Gastroesophageal sphincter (tissue), 4 donors: ENCODE data around the gene DAB1. TPM values are rescaled to one million over a fixed set of nuclear protein-coding genes. Genes with fewer than 3 reads are reported as not detected.

Experiments used
- ATAC-seq: fragments of 150-250 bp; one replicate; pipeline ENCODE4 v1.9.1; 2016; ENCODE audit warnings: mild to moderate bottlenecking, moderate library complexity
- H3K27ac ChIP-seq, 4 donors: fragments of 200-600 bp; sonication (generic) in 3 of 4; 1 replicate in 3 of 4; 2 replicates in 1 of 4; pipeline ENCODE4 v1.5.1; 2016 to 2019
- H3K27me3 ChIP-seq: fragments of 200-600 bp; sonication (generic); one replicate; pipeline ENCODE4 v1.5.1; 2019
- H3K36me3 ChIP-seq, 2 donors: fragments of 200-600 bp; sonication (generic); one replicate each; pipeline ENCODE4 v1.5.1; 2019; ENCODE audit warnings: control low read depth in 1 of 2
- H3K4me1 ChIP-seq, 3 donors: fragments of 200-600 bp; sonication (generic); 1 replicate in 2 of 3; 2 replicates in 1 of 3; pipeline ENCODE4 v1.5.1; 2016 to 2019; ENCODE audit warnings: control low read depth in 2 of 3
- H3K4me3 ChIP-seq, 2 donors: fragments of 200-600 bp; sonication (generic); one replicate each; pipeline ENCODE4 v1.5.1; 2019; ENCODE audit warnings: mild to moderate bottlenecking in 1 of 2, moderate library complexity in 1 of 2
- H3K9me3 ChIP-seq, 3 donors: fragments of 200-600 bp; sonication (generic); one replicate each; pipeline ENCODE4 v1.5.1; 2017 to 2019; ENCODE audit warnings: control low read depth in 2 of 3
- CTCF ChIP-seq, 4 experiments: fragments of 200-600 bp in 2 of 4; fragments of 450-650 bp in 2 of 4; sonication (generic) in 1 of 4; IDR thresholded peaks; one replicate each; pipeline ENCODE4 v1.5.1; 2017 to 2019; ENCODE audit warnings: antibody characterized with exemption in 4 of 4, mild to moderate bottlenecking in 2 of 4, moderate library complexity in 2 of 4
- EP300 ChIP-seq: sonication (generic); formaldehyde crosslinking; IDR thresholded peaks from one replicate; pipeline ENCODE4 v1.6.1; 2017; ENCODE audit warnings: antibody characterized with exemption, mild to moderate bottlenecking
- POLR2A ChIP-seq, 2 donors: fragments of 450-650 bp; IDR thresholded peaks; one replicate each; pipeline ENCODE4 v1.6.1; 2017; ENCODE audit warnings: antibody characterized with exemption in 2 of 2, mild to moderate bottlenecking in 2 of 2, moderate library complexity in 1 of 2
- POLR2AphosphoS5 ChIP-seq: sonication (generic); formaldehyde crosslinking; IDR thresholded peaks from one replicate; pipeline ENCODE4 v1.6.1; 2017; ENCODE audit warnings: antibody characterized with exemption
- WGBS, 2 donors: methylation state at CpG; one replicate each; pipeline ENCODE4 v1.1.5; 2018; ENCODE audit warnings: low coverage in 1 of 2; 5-methylcytosine and 5-hydroxymethylcytosine counted together
- total RNA-seq, 4 donors: library from RNA; depleted of rRNA; stranded (reverse); fragments of >200 nt; gene quantifications; one replicate each; pipeline ENCODE4 v1.1.0, GENCODE V29; 2016

Gene DAB1
- total RNA-seq, 4 donors from 2014 or later, result 0.47 to 1.6 (median 1.1) TPM

- H3K27ac ChIP-seq, result no peak overlapping the region
- H3K36me3 ChIP-seq, result no peaks in the 10 kb centered on the region
- no peaks in the 10 kb centered on the region for H3K4me1 ChIP-seq
- no peak for ATAC-seq
- peaks cover 5% of the 10 kb centered on the region for H3K27me3 ChIP-seq
- peaks cover 0 to 9% (median 0%) of the 10 kb centered on the region in 3 donors for H3K9me3 ChIP-seq
- no peak overlapping the region for H3K4me3 ChIP-seq
- 29 to 34% methylated on average over 7 to 15 of the region's 15 CpGs for WGBS, 2 donors
- no peak for TF ChIP-seq POLR2AphosphoS5
- TF ChIP-seq CTCF (IDR thresholded peaks at IDR 0.05), result peak in 1 of 4 experiments; percentile 31
Observed at GRCh38 chr1:56967900-56968832, 455.7 kb downstream of the DAB1 start.

GRCh38 chr1:56967355-56967754 lies 456.5 kb downstream of the DAB1 start:
- no peaks in the 10 kb centered on the region for H3K4me1 ChIP-seq
- H3K4me3 ChIP-seq, result no peak overlapping the region
- 72 to 83% methylated on average over 1 to 3 of the region's 3 CpGs for WGBS, 2 donors
- H3K27ac ChIP-seq, result no peak overlapping the region
- TF ChIP-seq CTCF (IDR thresholded peaks at IDR 0.05) (no peak), EP300 (no peak), POLR2A (IDR thresholded peaks at IDR 0.05) (no peak), POLR2AphosphoS5 (no peak)
- H3K9me3 ChIP-seq, result peaks cover 0 to 9% (median 0%) of the 10 kb centered on the region in 3 donors
- peaks cover 5% of the 10 kb centered on the region for H3K27me3 ChIP-seq
- ATAC-seq, result no peak
- H3K36me3 ChIP-seq, result no peaks in the 10 kb centered on the region

GRCh38 chr1:56966698-56966999 lies 457.2 kb downstream of the DAB1 start:
- ATAC-seq, result no peak
- 82 to 100% methylated on average over 1 of the region's 1 CpG for WGBS, 2 donors
- peaks cover 5% of the 10 kb centered on the region for H3K27me3 ChIP-seq

GRCh38 chr1:56965916-56966697 lies 457.8 kb downstream of the DAB1 start, which contains the start of gene C8B:
Gene C8B, minus strand, starts transcription at chr1:56966015. Its CDS starts 67 bp downstream, at chr1:56965948.
- TF ChIP-seq POLR2AphosphoS5 (no peak), POLR2A (IDR thresholded peaks at IDR 0.05) (no peak), EP300 (no peak), CTCF (IDR thresholded peaks at IDR 0.05) (no peak)
- no peak within 1 kb of the TSS for H3K4me3 ChIP-seq

More at GRCh38 chr1:56966698-56966999, 457.2 kb downstream of the DAB1 start:
- Histone ChIP-seq H3K4me3 (no peak overlapping the region), H3K4me1 (no peaks in the 10 kb centered on the region), H3K27ac (no peak overlapping the region), H3K9me3 (peaks cover 0 to 9% (median 0%) of the 10 kb centered on the region in 3 donors), H3K36me3 (no peaks in the 10 kb centered on the region)
- TF ChIP-seq EP300, result no peak
- no peak for TF ChIP-seq CTCF (IDR thresholded peaks at IDR 0.05)

More at GRCh38 chr1:56965916-56966697, 457.8 kb downstream of the DAB1 start, which contains the start of gene C8B:
- Histone ChIP-seq H3K36me3 (no peaks in the 10 kb centered on the region), H3K4me1 (no peaks in the 10 kb centered on the region), H3K9me3 (peaks cover 0 to 9% (median 0%) of the 10 kb centered on the region in 3 donors), H3K27ac (no peak within 1 kb of the TSS), H3K27me3 (peaks cover 5% of the 10 kb centered on the region)
- no peak for ATAC-seq
- WGBS, 2 donors, result 65 to 86% methylated on average over 2 of the region's 3 CpGs
